OCI-LY3 (cell line): ENCODE results near the gene ELOA.

Experiments used
- CTCF ChIP-seq: fragments of 200-600, 300-600 bp; sonication (generic); IDR thresholded peaks from 2 replicates; pipeline ENCODE4 v1.5.1; 2014; ENCODE audit warnings: antibody characterized with exemption, low read length, low read depth
- EZH2phosphoT487 ChIP-seq: fragments of 200-600 bp; shearing (Covaris generic); IDR thresholded peaks from 2 replicates; pipeline ENCODE4 v1.6.1; 2018; ENCODE audit warnings: antibody characterized with exemption, mixed run types, low read depth

GRCh38 chr1:23784846-23785245 lies 41.6 kb downstream of the ELOA start:
- TF ChIP-seq CTCF (no peak), EZH2phosphoT487 (no peak)
